Spleen (tissue), 11 donors: ENCODE measurements around the gene LRRC4B. TPM values are rescaled to one million over a fixed set of nuclear protein-coding genes. Genes with fewer than 3 reads are reported as not detected.

Source experiments
- DNase-seq: peaks from one replicate; pipeline ENCODE4 v3.0.0-alpha.2; 2020
- H3K27ac ChIP-seq, 8 donors: fragments of 200-600 bp; sonication (generic) in 7 of 8; 1 replicate in 4 of 8; 2 replicates in 4 of 8; pipeline versions ENCODE4 v1.5.0 to v1.8.0; 2016 to 2021; ENCODE audit warnings: inconsistent platforms in 4 of 8, mild to moderate bottlenecking in 4 of 8, moderate library complexity in 1 of 8
- H3K27me3 ChIP-seq, 7 donors: fragments of 200-600 bp; sonication (generic) in 6 of 7; replicated peaks in 1 of 7; 1 replicate in 4 of 7; 2 replicates in 3 of 7; pipeline versions ENCODE4 v1.5.0 to v1.8.0; 2016 to 2021; ENCODE audit warnings: inconsistent platforms in 3 of 7, mild to moderate bottlenecking in 1 of 7
- H3K36me3 ChIP-seq, 6 donors: fragments of 200-600 bp; sonication (generic) in 5 of 6; 1 replicate in 4 of 6; 2 replicates in 2 of 6; pipeline versions ENCODE4 v1.5.0 to v1.8.0; 2016 to 2021; ENCODE audit warnings: inconsistent platforms in 2 of 6
- H3K4me1 ChIP-seq, 6 donors: fragments of 200-600 bp; sonication (generic) in 5 of 6; 1 replicate in 3 of 6; 2 replicates in 3 of 6; pipeline versions ENCODE4 v1.5.0 to v1.8.0; 2016 to 2021; ENCODE audit warnings: inconsistent platforms in 3 of 6
- H3K4me3 ChIP-seq, 8 donors: fragments of 200-600 bp; sonication (generic) in 7 of 8; 1 replicate in 4 of 8; 2 replicates in 4 of 8; pipeline versions ENCODE4 v1.5.0 to v1.8.0; 2016 to 2021; ENCODE audit warnings: inconsistent platforms in 4 of 8, mild to moderate bottlenecking in 4 of 8, moderate library complexity in 2 of 8
- H3K9me3 ChIP-seq, 8 donors: fragments of 200-600 bp; sonication (generic) in 7 of 8; 1 replicate in 4 of 8; 2 replicates in 4 of 8; pipeline versions ENCODE4 v1.5.0 to v1.8.0; 2016 to 2021; ENCODE audit warnings: inconsistent platforms in 4 of 8
- POLR2A ChIP-seq, 3 donors: fragments of 450-650 bp; IDR thresholded peaks; one replicate each; pipeline ENCODE4 v1.5.1; 2017; ENCODE audit warnings: antibody characterized with exemption in 3 of 3, mild to moderate bottlenecking in 1 of 3
- POLR2AphosphoS5 ChIP-seq, 3 donors: sonication (generic); formaldehyde crosslinking; IDR thresholded peaks; one replicate each; pipeline ENCODE4 v1.5.1; 2017; ENCODE audit warnings: antibody characterized with exemption in 3 of 3
- WGBS, 5 donors: extraction: QIAGEN DNeasy Blood & Tissue Kit in 3 of 5; methylation state at CpG; one replicate each; pipeline versions ENCODE4 v1.1.5 to v1.1.7; 2013 to 2018; 5-methylcytosine and 5-hydroxymethylcytosine counted together
- intact Hi-C: fragments of 100-400 bp; cut with DNase I; formaldehyde crosslinking; loops from one replicate; pipeline ENCODE4 v1.15.0; 2023; ENCODE audit warnings: low total_unique reads
- polyA plus RNA-seq, 3 donors: library from polyadenylated mRNA; stranded (reverse); fragments of 200-250 nt; gene quantifications; one replicate each; pipeline ENCODE4 v1.2.1, GENCODE V29; 2013
- total RNA-seq, 7 donors: library from RNA; depleted of rRNA in 3 of 7; stranded (reverse); fragments of >200 nt in 3 of 7; fragmentation: NEBNext Ultra II Directional in 4 of 7; extraction: Animal tissue kit (Norgen Biotek cat#: 25700) in 4 of 7; gene quantifications; one replicate each; pipeline versions ENCODE4 v1.1.0 to v1.2.1, GENCODE V29; 2016 to 2021
- TF ChIP-seq, protein P1 (sequence below), 11 experiments: fragments of 200-600 bp in 7 of 11; fragments of 450-650 bp in 4 of 11; sonication (generic) in 4 of 11; IDR thresholded peaks in 8 of 11; conservative IDR thresholded peaks in 3 of 11; 1 replicate in 7 of 11; 2 replicates in 4 of 11; pipeline versions ENCODE4 v1.4.0 to v1.8.0; 2016 to 2021; ENCODE audit warnings: antibody characterized with exemption in 11 of 11, inconsistent platforms in 4 of 11, mild to moderate bottlenecking in 1 of 11
- donor health status: healthy with polysubstance abuse.
- donor health status: DM: no; HTN: no; CAD: no; lungs with moderate emphysema.
- donor health status: DM: no; HTN: no; CAD: no.
- donor health status: Bipolar disorder and iron deficiency.
- donor health status: healthy.
- donor health status: DM: no; HTN: no; CAD: no.
- donor health status: DM: yes; HTN: yes; CAD: no.

Gene LRRC4B
- total and polyA plus RNA-seq, 10 donors, result 0.20 to 2.3 (median 0.97) TPM

- Histone ChIP-seq H3K27ac (no peak overlapping the region), H3K4me1 (no peaks in the 10 kb centered on the region), H3K36me3 (no peaks in the 10 kb centered on the region), H3K27me3 (peaks cover 0 to 44% (median 2%) of the 10 kb centered on the region in 7 donors), H3K9me3 (no peaks in the 10 kb centered on the region), H3K4me3 (no peak overlapping the region)
- TF ChIP-seq POLR2A (IDR thresholded peaks at IDR 0.05) (no peak), POLR2AphosphoS5 (IDR thresholded peaks at IDR 0.05) (no peak)
- TF ChIP-seq, protein P1, sequence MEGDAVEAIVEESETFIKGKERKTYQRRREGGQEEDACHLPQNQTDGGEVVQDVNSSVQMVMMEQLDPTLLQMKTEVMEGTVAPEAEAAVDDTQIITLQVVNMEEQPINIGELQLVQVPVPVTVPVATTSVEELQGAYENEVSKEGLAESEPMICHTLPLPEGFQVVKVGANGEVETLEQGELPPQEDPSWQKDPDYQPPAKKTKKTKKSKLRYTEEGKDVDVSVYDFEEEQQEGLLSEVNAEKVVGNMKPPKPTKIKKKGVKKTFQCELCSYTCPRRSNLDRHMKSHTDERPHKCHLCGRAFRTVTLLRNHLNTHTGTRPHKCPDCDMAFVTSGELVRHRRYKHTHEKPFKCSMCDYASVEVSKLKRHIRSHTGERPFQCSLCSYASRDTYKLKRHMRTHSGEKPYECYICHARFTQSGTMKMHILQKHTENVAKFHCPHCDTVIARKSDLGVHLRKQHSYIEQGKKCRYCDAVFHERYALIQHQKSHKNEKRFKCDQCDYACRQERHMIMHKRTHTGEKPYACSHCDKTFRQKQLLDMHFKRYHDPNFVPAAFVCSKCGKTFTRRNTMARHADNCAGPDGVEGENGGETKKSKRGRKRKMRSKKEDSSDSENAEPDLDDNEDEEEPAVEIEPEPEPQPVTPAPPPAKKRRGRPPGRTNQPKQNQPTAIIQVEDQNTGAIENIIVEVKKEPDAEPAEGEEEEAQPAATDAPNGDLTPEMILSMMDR (IDR thresholded peaks at IDR 0.05 in 8 of 11, conservative IDR thresholded peaks at IDR 0.05 in 3 of 11), result no peak
- DNase-seq, result no peak
- 81 to 86% (median 84%) methylated on average over 29 of the region's 29 CpGs for WGBS, 5 donors
- intact Hi-C loops, result no loop called here
Observed at GRCh38 chr19:50546527-50547221, 21.6 kb downstream of the LRRC4B start.

GRCh38 chr19:50542943-50543342, 25.3 kb downstream of the LRRC4B start:
- H3K9me3 ChIP-seq, result no peaks in the 10 kb centered on the region
- H3K27ac ChIP-seq, result no peak overlapping the region
- H3K27me3 ChIP-seq, result peaks cover 0 to 35% (median 0%) of the 10 kb centered on the region in 7 donors
- intact Hi-C loops, result no loop called here
- H3K36me3 ChIP-seq, result no peaks in the 10 kb centered on the region
- 85 to 93% (median 89%) methylated on average over 20 to 21 of the region's 21 CpGs for WGBS, 5 donors
- TF ChIP-seq POLR2A (IDR thresholded peaks at IDR 0.05) (no peak), POLR2AphosphoS5 (IDR thresholded peaks at IDR 0.05) (no peak)
- TF ChIP-seq, protein P1 (IDR thresholded peaks at IDR 0.05 in 8 of 11, conservative IDR thresholded peaks at IDR 0.05 in 3 of 11), result no peak
- DNase-seq, result no peak
- no peaks in the 10 kb centered on the region for H3K4me1 ChIP-seq
- no peak overlapping the region for H3K4me3 ChIP-seq

DNA sequence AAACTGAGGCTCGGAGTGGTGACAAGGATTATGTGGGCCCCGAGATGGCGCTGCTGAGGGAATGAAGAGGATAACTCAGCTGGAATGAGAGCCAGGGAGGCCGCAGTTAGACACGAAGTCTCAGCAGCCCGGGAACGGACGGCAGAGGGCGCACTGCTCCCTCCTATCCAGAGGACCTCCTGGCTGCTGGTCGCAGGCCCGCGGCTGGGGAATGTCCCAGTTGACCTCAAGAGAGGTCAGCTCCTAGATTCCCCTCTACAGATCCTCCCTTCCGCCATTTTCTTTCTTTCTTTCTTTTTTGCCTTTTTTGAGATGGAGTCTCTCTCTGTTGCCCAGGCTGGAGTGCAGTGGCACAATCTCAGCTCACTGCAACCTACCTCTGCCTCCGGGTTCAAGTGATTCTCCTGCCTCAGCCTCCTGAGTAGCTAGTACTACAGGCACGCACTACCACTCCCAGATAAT, 30.4 kb downstream of the LRRC4B start:
- 16 to 20% (median 19%) methylated on average over 15 of the region's 15 CpGs for WGBS, 5 donors
- Histone ChIP-seq H3K36me3 (no peaks in the 10 kb centered on the region), H3K27me3 (peaks cover 0 to 43% (median 5%) of the 10 kb centered on the region in 7 donors), H3K4me3 (no peak overlapping the region), H3K9me3 (peaks cover 0 to 14% (median 11%) of the 10 kb centered on the region in 8 donors), H3K27ac (no peak overlapping the region), H3K4me1 (no peaks in the 10 kb centered on the region)
- intact Hi-C loops, result no loop called here
- TF ChIP-seq POLR2AphosphoS5 (IDR thresholded peaks at IDR 0.05), result no peak
- TF ChIP-seq, protein P1 (IDR thresholded peaks at IDR 0.05 in 8 of 11, conservative IDR thresholded peaks at IDR 0.05 in 3 of 11), result peak in 9 of 11 experiments; percentile 32 to 70 (median 54)
- DNase-seq, result peak; percentile 84

DNA sequence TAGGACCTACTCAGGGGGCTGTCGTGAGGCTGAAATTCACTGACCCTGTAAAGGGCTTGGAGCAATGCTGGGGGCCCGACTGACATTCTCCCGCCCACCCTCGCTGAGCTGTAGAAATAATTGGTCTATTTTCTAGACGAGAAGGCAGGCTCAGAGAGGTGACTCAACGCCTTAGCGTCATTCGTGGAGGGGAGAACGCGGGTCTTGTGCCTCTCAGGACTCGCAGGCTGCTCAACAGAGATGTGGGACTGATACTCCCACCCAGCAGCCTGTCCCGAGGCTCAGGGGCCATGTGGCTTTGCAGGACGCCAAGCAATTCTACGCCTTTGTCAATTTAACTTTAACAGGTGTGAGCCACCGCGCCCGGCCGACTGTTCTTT, 30.9 kb downstream of the LRRC4B start:
- DNase-seq, result no peak
- intact Hi-C loops, result no loop called here
- Histone ChIP-seq H3K9me3 (peaks cover 0 to 19% (median 16%) of the 10 kb centered on the region in 8 donors), H3K27me3 (peaks cover 0 to 47% (median 8%) of the 10 kb centered on the region in 7 donors), H3K4me3 (no peak overlapping the region), H3K36me3 (no peaks in the 10 kb centered on the region), H3K4me1 (no peaks in the 10 kb centered on the region), H3K27ac (no peak overlapping the region)
- 74 to 82% (median 77%) methylated on average over 16 to 18 of the region's 18 CpGs for WGBS, 5 donors
- no peak for TF ChIP-seq POLR2A (IDR thresholded peaks at IDR 0.05)
- TF ChIP-seq, protein P1 (IDR thresholded peaks at IDR 0.05 in 8 of 11, conservative IDR thresholded peaks at IDR 0.05 in 3 of 11), result no peak
- no peak for TF ChIP-seq POLR2AphosphoS5 (IDR thresholded peaks at IDR 0.05)
